Naive thymus-derived CD4-positive, alpha-beta T cell (primary cell): ENCODE results near the gene STRBP. TPM values are rescaled to one million over a fixed set of nuclear protein-coding genes. Genes with fewer than 3 reads are reported as not detected.
A peak's percentile ranks its signal among the peaks of the same experiment; 100 is the strongest.

Experiments used
- ATAC-seq: fragments of 150-1000 bp; cut with Tn5 transposase; 2 replicates; pipeline ENCODE4 v1.10.0; 2021; ENCODE audit warnings: mild to moderate bottlenecking, moderate library complexity
- CTCF ChIA-PET: fragments of 350-600 bp; sonication (Branson Sonifier 250); formaldehyde crosslinking; loops from one replicate; lab custom pipeline; 2021; ENCODE audit warnings: antibody characterized with exemption; lab: Charles Lee
- POLR2A ChIA-PET: fragments of 350-600 bp; sonication (Branson Sonifier 250); formaldehyde crosslinking; loops from one replicate; lab custom pipeline; 2021; ENCODE audit warnings: antibody characterized with exemption, inconsistent platforms; lab: Charles Lee
- DNase-seq, 9 donors: peaks; one replicate each; pipeline versions ENCODE4 v3.0.0 to v3.0.0-alpha.2; 2020 to 2022; ENCODE audit warnings: mixed read lengths in 1 of 9
- H3K27ac ChIP-seq: one replicate; pipeline ENCODE4 v1.7.0; 2013; ENCODE audit warnings: mild to moderate bottlenecking, low read depth, low read length, moderate library complexity
- H3K27me3 ChIP-seq, 2 donors: one replicate each; pipeline ENCODE4 v1.7.0; 2013; ENCODE audit warnings: low read length in 2 of 2, mild to moderate bottlenecking in 2 of 2, moderate library complexity in 2 of 2; ENCODE audit not compliant: control insufficient read depth in 2 of 2, insufficient read depth in 2 of 2
- H3K36me3 ChIP-seq, 3 experiments: 1 replicate in 2 of 3; 2 replicates in 1 of 3; pipeline ENCODE4 v1.7.0; 2013; ENCODE audit warnings: low read length in 3 of 3, mild to moderate bottlenecking in 3 of 3, moderate library complexity in 1 of 3; ENCODE audit not compliant: insufficient read depth in 3 of 3, control insufficient read depth in 2 of 3
- H3K4me1 ChIP-seq, 2 donors: one replicate each; pipeline ENCODE4 v1.7.0; 2013; ENCODE audit warnings: low read length in 2 of 2, mild to moderate bottlenecking in 2 of 2, moderate library complexity in 1 of 2; ENCODE audit not compliant: control insufficient read depth in 2 of 2, insufficient read depth in 2 of 2
- H3K4me3 ChIP-seq: 2 replicates; pipeline ENCODE4 v1.7.0; 2013; ENCODE audit warnings: mild to moderate bottlenecking, low read length
- H3K9me3 ChIP-seq, 3 experiments: 1 replicate in 2 of 3; 2 replicates in 1 of 3; pipeline ENCODE4 v1.7.0; 2013; ENCODE audit warnings: low read length in 3 of 3; ENCODE audit not compliant: control insufficient read depth in 2 of 3
- H3K27ac Mint-ChIP-seq, 9 donors: one replicate each; pipeline ENCODE4 v1.8.0; 2020 to 2022; ENCODE audit warnings: mixed read lengths in 9 of 9, mild to moderate bottlenecking in 8 of 9, moderate library complexity in 5 of 9, inconsistent platforms in 2 of 9
- H3K27me3 Mint-ChIP-seq, 5 donors: one replicate each; pipeline ENCODE4 v1.8.0; 2021 to 2022; ENCODE audit warnings: mixed read lengths in 5 of 5, mild to moderate bottlenecking in 1 of 5
- H3K36me3 Mint-ChIP-seq, 5 donors: one replicate each; pipeline ENCODE4 v1.8.0; 2020 to 2022; ENCODE audit warnings: mixed read lengths in 5 of 5, mild to moderate bottlenecking in 3 of 5, inconsistent platforms in 1 of 5
- H3K4me1 Mint-ChIP-seq, 7 donors: one replicate each; pipeline ENCODE4 v1.8.0; 2020 to 2022; ENCODE audit warnings: mixed read lengths in 7 of 7, mild to moderate bottlenecking in 3 of 7, inconsistent platforms in 1 of 7
- H3K4me3 Mint-ChIP-seq, 10 donors: one replicate each; pipeline ENCODE4 v1.8.0; 2020 to 2022; ENCODE audit warnings: mild to moderate bottlenecking in 10 of 10, mixed read lengths in 10 of 10, moderate library complexity in 6 of 10, inconsistent platforms in 2 of 10
- H3K9me3 Mint-ChIP-seq, 11 donors: one replicate each; pipeline ENCODE4 v1.8.0; 2020 to 2022; ENCODE audit warnings: mixed read lengths in 11 of 11, mild to moderate bottlenecking in 4 of 11, inconsistent platforms in 1 of 11, moderate library complexity in 1 of 11
- intact Hi-C, 2 donors: fragments of 100-400 bp; cut with micrococcal nuclease; formaldehyde crosslinking; loops; one replicate each; pipeline ENCODE4 v1.15.1; 2023
- polyA plus RNA-seq, 2 donors: library from polyadenylated mRNA; unstranded; fragments of 300-500 nt; fragmentation: Illumina TruSeq; gene quantifications; one replicate each; pipeline ENCODE4 v1.2.3, GENCODE V29; 2021
- total RNA-seq, 6 experiments: library from RNA in 5 of 6; stranded (reverse) in 5 of 6; gene quantifications; 1 replicate in 5 of 6; 2 replicates in 1 of 6; pipeline ENCODE4 v1.2.3 and lab custom pipeline; 2021 to 2026

Gene STRBP
- total and polyA plus RNA-seq, 7 experiments from 2014 or later, result 14.5 to 28.8 (median 20.6) TPM

DNA sequence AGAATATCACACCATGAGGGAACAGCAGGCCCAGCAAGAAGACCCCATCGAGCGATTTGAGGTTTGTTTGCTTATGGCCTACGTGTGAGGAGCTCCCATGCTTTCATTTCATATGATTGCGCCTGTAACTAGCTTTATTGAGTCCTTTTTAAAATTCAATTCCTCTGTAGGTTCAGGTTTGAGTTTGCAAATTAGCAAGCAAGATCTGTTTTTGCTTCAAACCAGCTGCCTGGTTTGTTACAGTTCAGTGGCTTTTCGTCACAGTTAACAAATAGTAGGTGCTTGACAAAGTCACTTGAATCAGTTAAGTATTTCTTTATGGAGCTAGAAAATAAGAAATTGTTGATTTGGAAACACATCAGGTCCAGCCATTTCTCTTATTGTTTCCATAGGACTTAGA, 178.6 kb downstream of the STRBP start:
- Mint-ChIP-seq H3K27ac (no peak overlapping the region), H3K36me3 (peaks cover 5 to 50% (median 16%) of the 10 kb centered on the region in 5 donors), H3K27me3 (no peaks in the 10 kb centered on the region), H3K4me1 (peaks cover 0 to 4% (median 0%) of the 10 kb centered on the region in 7 donors), H3K4me3 (no peak overlapping the region), H3K9me3 (no peaks in the 10 kb centered on the region)
- Histone ChIP-seq H3K27ac (no peak overlapping the region), H3K4me1 (no peaks in the 10 kb centered on the region), H3K36me3 (peaks cover 0 to 74% (median 4%) of the 10 kb centered on the region in 3 experiments), H3K4me3 (no peak overlapping the region), H3K9me3 (no peaks in the 10 kb centered on the region), H3K27me3 (no peaks in the 10 kb centered on the region)
- ATAC-seq (no peak), DNase-seq (no peak)
- ChIA-PET POLR2A (no interaction called here), CTCF (interaction anchor here (0.9 kb wide), 1 partner anchor 260 kb away, joined by 3 read pairs; no protein-coding TSS in a partner anchor)
- intact Hi-C loops, result loop anchor here in 1 of 2 donors (10.0 kb wide), 1 partner anchor 135 kb away; no protein-coding TSS in a partner anchor

DNA sequence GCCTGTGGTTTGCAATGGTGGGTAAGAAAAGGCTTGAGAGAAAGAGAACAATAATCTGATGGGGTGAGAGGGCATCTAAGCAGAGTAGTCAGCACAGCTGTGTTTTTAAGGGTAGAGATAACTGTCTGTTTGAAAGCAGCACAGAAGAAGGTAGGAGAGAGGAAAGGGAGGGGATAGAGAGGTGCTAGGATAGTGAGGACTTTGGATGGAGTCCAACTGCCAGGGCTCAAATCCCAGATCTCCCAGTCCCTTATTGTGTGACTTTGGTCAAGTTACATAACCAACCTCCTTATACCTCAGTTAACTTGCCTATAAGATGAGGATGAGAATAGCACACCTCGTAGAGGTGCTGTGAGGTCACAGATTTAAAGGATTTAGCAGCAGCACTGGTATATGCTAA, 179.3 kb downstream of the STRBP start:
- no peaks in the 10 kb centered on the region for H3K9me3 Mint-ChIP-seq
- H3K27ac ChIP-seq, result no peak overlapping the region
- H3K4me1 ChIP-seq, result no peaks in the 10 kb centered on the region
- peak overlapping the region in 4 of 9 donors; percentile 21 to 82 (median 74) for H3K27ac Mint-ChIP-seq
- no peak overlapping the region for H3K4me3 Mint-ChIP-seq
- ATAC-seq (no peak), DNase-seq (no peak)
- POLR2A ChIA-PET, result no interaction called here
- peaks cover 0 to 4% (median 0%) of the 10 kb centered on the region in 7 donors for H3K4me1 Mint-ChIP-seq
- peaks cover 0 to 81% (median 2%) of the 10 kb centered on the region in 3 experiments for H3K36me3 ChIP-seq
- peaks cover 3 to 53% (median 15%) of the 10 kb centered on the region in 5 donors for H3K36me3 Mint-ChIP-seq
- intact Hi-C loops, result loop anchor here in 1 of 2 donors (10.0 kb wide), 1 partner anchor 136 kb away; no protein-coding TSS in a partner anchor
- no peaks in the 10 kb centered on the region for H3K9me3 ChIP-seq
- H3K27me3 Mint-ChIP-seq, result no peaks in the 10 kb centered on the region
- H3K4me3 ChIP-seq, result no peak overlapping the region
- CTCF ChIA-PET, result no interaction called here
- H3K27me3 ChIP-seq, result no peaks in the 10 kb centered on the region

DNA sequence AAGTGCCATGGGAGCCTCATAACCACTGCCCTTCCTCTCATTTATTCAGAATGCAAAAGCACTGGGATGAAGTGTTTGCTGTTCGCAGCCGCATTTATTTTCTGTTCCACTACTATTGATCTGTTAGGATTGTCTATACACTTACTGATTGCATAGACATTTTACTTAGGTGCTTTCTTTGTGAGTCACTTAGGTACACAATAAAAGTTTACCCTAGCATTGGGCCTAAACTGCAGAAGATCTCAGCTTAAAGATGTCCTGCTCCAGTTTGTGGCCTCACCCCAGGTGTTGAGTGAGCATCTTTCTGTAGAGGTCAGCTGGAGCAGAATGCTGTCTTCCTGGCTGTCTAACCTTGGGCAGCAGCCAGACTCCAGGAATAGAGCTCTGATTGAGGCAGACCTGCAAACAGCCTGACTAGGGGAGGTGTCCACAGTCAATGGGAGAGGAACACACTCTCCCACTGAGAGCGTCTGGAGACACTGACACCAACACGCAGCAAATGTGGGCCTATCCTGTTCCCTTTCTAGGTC, 181.0 kb downstream of the STRBP start:
- no peak for ATAC-seq
- peaks cover 0 to 41% (median 12%) of the 10 kb centered on the region in 5 donors for H3K36me3 Mint-ChIP-seq

DNA sequence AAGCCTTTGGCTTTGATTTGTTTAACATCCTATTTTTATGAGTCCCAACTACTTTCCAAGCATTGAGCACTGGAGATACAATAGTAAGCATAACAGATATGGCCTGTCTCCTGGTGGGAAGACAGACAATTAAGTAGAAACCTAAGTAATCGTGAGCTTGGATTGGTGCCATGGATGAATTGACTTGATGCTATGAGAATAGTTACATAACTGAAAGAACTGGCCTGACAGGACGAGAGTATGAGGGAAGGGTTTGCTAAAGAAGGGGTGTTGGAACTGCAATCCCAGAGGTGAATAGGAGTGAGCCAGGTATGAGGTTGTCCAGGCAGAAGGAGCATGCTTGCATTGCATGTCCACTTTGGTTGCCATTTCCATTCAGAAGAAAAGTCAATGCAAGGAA, 182.5 kb downstream of the STRBP start:
- H3K27me3 Mint-ChIP-seq, result no peaks in the 10 kb centered on the region
- no peaks in the 10 kb centered on the region for H3K27me3 ChIP-seq
- no peaks in the 10 kb centered on the region for H3K4me1 ChIP-seq
- peaks cover 3 to 39% (median 12%) of the 10 kb centered on the region in 5 donors for H3K36me3 Mint-ChIP-seq
- no peak overlapping the region for H3K27ac ChIP-seq
- H3K27ac Mint-ChIP-seq, result no peak overlapping the region
- no peaks in the 10 kb centered on the region for H3K9me3 ChIP-seq
- no peak for ATAC-seq
- H3K4me3 ChIP-seq, result no peak overlapping the region
- intact Hi-C loops, result loop anchor here in 1 of 2 donors (10.0 kb wide), 1 partner anchor 139 kb away; no protein-coding TSS in a partner anchor
- H3K4me3 Mint-ChIP-seq, result no peak overlapping the region
- CTCF ChIA-PET, result no interaction called here
- H3K36me3 ChIP-seq, result peaks cover 0 to 72% (median 0%) of the 10 kb centered on the region in 3 experiments
- POLR2A ChIA-PET, result no interaction called here
- DNase-seq, result no peak
- H3K4me1 Mint-ChIP-seq, result peaks cover 0 to 4% (median 0%) of the 10 kb centered on the region in 7 donors
- no peaks in the 10 kb centered on the region for H3K9me3 Mint-ChIP-seq

More for the DNA sequence above, 181.0 kb downstream of the STRBP start:
- no peaks in the 10 kb centered on the region for H3K27me3 ChIP-seq
- no peak overlapping the region for H3K4me3 Mint-ChIP-seq
- intact Hi-C loops, result loop anchor here in 1 of 2 donors (10.0 kb wide), 1 partner anchor 137 kb away; no protein-coding TSS in a partner anchor
- peaks cover 0 to 4% (median 0%) of the 10 kb centered on the region in 7 donors for H3K4me1 Mint-ChIP-seq
- no peaks in the 10 kb centered on the region for H3K9me3 Mint-ChIP-seq
- peaks cover 0 to 80% (median 0%) of the 10 kb centered on the region in 3 experiments for H3K36me3 ChIP-seq
- H3K27ac Mint-ChIP-seq, result peak overlapping the region in 3 of 9 donors; percentile 16 to 34 (median 28)
- no peaks in the 10 kb centered on the region for H3K4me1 ChIP-seq
- ChIA-PET CTCF (no interaction called here), POLR2A (no interaction called here)
- DNase-seq, result no peak
- H3K27me3 Mint-ChIP-seq, result no peaks in the 10 kb centered on the region
- no peak overlapping the region for H3K27ac ChIP-seq
- no peaks in the 10 kb centered on the region for H3K9me3 ChIP-seq
- no peak overlapping the region for H3K4me3 ChIP-seq

DNA sequence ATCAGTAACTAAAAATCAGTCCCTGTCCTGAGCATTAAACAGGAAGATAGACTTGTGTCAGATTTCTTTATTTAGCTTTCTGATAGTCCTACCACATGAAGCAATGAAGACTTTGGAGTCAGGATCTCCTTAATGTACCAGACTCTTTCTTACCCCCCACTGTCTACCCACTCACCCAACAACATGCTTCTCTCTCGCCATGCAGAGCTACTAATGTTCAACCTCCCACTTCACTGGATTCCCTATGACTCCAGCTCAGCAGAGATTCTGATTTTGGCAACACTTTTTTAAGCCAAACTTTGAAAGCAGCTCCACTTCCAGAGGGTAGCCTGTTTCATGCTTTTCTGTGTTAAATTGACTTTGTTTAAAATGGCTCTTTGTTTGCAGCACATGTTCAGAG, 184.1 kb downstream of the STRBP start:
- Histone ChIP-seq H3K27ac (no peak overlapping the region), H3K4me3 (no peak overlapping the region), H3K27me3 (no peaks in the 10 kb centered on the region), H3K4me1 (no peaks in the 10 kb centered on the region), H3K9me3 (no peaks in the 10 kb centered on the region), H3K36me3 (peaks cover 0 to 71% (median 0%) of the 10 kb centered on the region in 3 experiments)
- Mint-ChIP-seq H3K27ac (no peak overlapping the region), H3K27me3 (no peaks in the 10 kb centered on the region), H3K9me3 (no peaks in the 10 kb centered on the region), H3K4me3 (no peak overlapping the region), H3K36me3 (peaks cover 8 to 40% (median 11%) of the 10 kb centered on the region in 5 donors), H3K4me1 (peaks cover 0 to 5% (median 0%) of the 10 kb centered on the region in 7 donors)
- DNase-seq (no peak), ATAC-seq (no peak)
- POLR2A ChIA-PET, result interaction anchor here (0.8 kb wide), 1 partner anchor 29 kb away, joined by 3 read pairs; no protein-coding TSS in a partner anchor
- CTCF ChIA-PET, result no interaction called here
- intact Hi-C loops, result loop anchor here in 1 of 2 donors (10.0 kb wide), 1 partner anchor 141 kb away; no protein-coding TSS in a partner anchor

DNA sequence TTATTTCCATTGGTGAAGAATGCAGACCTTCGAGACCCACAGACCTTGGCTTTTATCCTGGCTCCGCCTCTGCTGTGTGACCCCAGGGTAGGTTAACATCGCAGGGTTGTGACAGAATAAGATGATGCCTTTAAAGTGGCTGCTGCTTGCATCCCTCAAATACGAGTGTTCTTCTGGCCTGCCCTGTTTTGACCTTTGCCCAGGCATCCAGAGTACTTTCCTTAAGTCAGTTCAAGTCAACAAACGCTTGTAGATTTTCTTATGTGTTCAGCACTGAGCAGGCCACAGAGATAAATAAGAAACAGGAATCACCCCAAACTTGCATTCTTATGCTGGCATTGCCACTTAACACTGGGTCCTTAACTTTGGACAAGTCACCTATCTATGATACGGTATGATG, 184.7 kb downstream of the STRBP start:
- Histone ChIP-seq H3K9me3 (no peaks in the 10 kb centered on the region), H3K36me3 (peaks cover 0 to 69% (median 0%) of the 10 kb centered on the region in 3 experiments), H3K4me1 (no peaks in the 10 kb centered on the region), H3K27me3 (no peaks in the 10 kb centered on the region), H3K27ac (no peak overlapping the region), H3K4me3 (no peak overlapping the region)
- H3K4me3 Mint-ChIP-seq, result no peak overlapping the region
- H3K36me3 Mint-ChIP-seq, result peaks cover 7 to 39% (median 12%) of the 10 kb centered on the region in 5 donors
- H3K9me3 Mint-ChIP-seq, result no peaks in the 10 kb centered on the region
- no peak for DNase-seq
- no peak for ATAC-seq
- ChIA-PET CTCF (no interaction called here), POLR2A (no interaction called here)
- intact Hi-C loops, result loop anchor here in 1 of 2 donors (10.0 kb wide), 1 partner anchor 141 kb away; no protein-coding TSS in a partner anchor
- no peak overlapping the region for H3K27ac Mint-ChIP-seq
- peaks cover 0 to 5% (median 0%) of the 10 kb centered on the region in 7 donors for H3K4me1 Mint-ChIP-seq
- no peaks in the 10 kb centered on the region for H3K27me3 Mint-ChIP-seq
